Ovary (tissue), 3 donors: Measurements from ENCODE around the gene TRAPPC2L.

Experiments used
- CTCF ChIP-seq, 3 donors: fragments of 450-650 bp in 2 of 3; fragments of 200-600 bp in 1 of 3; IDR thresholded peaks; one replicate each; pipeline versions ENCODE4 v1.5.1 to v1.8.0; 2016 to 2022; ENCODE audit warnings: antibody characterized with exemption in 3 of 3, mild to moderate bottlenecking in 1 of 3
- EP300 ChIP-seq: sonication (generic); formaldehyde crosslinking; IDR thresholded peaks from one replicate; pipeline ENCODE4 v1.6.1; 2017; ENCODE audit warnings: antibody characterized with exemption
- POLR2A ChIP-seq: fragments of 450-650 bp; IDR thresholded peaks from one replicate; pipeline ENCODE4 v1.6.1; 2017; ENCODE audit warnings: antibody characterized with exemption, mild to moderate bottlenecking, moderate library complexity
- donor health status: DM: no; HTN: no; CAD: no.

GRCh38 chr16:88837806-88838205, 19.1 kb upstream of the TRAPPC2L start:
- TF ChIP-seq CTCF (IDR thresholded peaks at IDR 0.05), result no peak
- TF ChIP-seq POLR2A, result no peak
- no peak for TF ChIP-seq EP300
